Activated CD8-positive, alpha-beta T cell treated with anti-CD3 and anti-CD28 coated beads for 36 hours (primary cell): Measurements from ENCODE around the gene IMP4. TPM values are rescaled to one million over a fixed set of nuclear protein-coding genes. Genes with fewer than 3 reads are reported as not detected.

Experiments
- ATAC-seq: fragments of 200-7000 bp; cut with Tn5 transposase; one replicate; pipeline ENCODE4 v1.10.0; 2021; ENCODE audit warnings: mild to moderate bottlenecking, moderate library complexity
- CTCF ChIA-PET: fragments of 350-600 bp; sonication (Branson Sonifier 250); formaldehyde crosslinking; loops from one replicate; lab custom pipeline; 2021; ENCODE audit warnings: antibody characterized with exemption; lab: Charles Lee
- POLR2A ChIA-PET: fragments of 350-600 bp; sonication (Branson Sonifier 250); formaldehyde crosslinking; loops from one replicate; lab custom pipeline; 2021; ENCODE audit warnings: antibody characterized with exemption; lab: Charles Lee
- DNase-seq: peaks from one replicate; pipeline ENCODE4 v3.0.0-alpha.2; 2020
- H3K27ac Mint-ChIP-seq: one replicate; pipeline ENCODE4 v1.8.0; 2021; ENCODE audit warnings: mild to moderate bottlenecking, mixed read lengths
- H3K27me3 Mint-ChIP-seq: one replicate; pipeline ENCODE4 v1.8.0; 2021; ENCODE audit warnings: mixed read lengths
- H3K36me3 Mint-ChIP-seq: one replicate; pipeline ENCODE4 v1.8.0; 2021; ENCODE audit warnings: low read depth, mixed read lengths
- H3K4me1 Mint-ChIP-seq: one replicate; pipeline ENCODE4 v1.8.0; 2021; ENCODE audit warnings: low read depth, mixed read lengths
- H3K4me3 Mint-ChIP-seq: one replicate; pipeline ENCODE4 v1.8.0; 2021; ENCODE audit warnings: mild to moderate bottlenecking, moderate library complexity, mixed read lengths
- H3K9me3 Mint-ChIP-seq: one replicate; pipeline ENCODE4 v1.8.0; 2021; ENCODE audit warnings: mixed read lengths
- CTCF ChIP-seq: fragments of 200-600 bp; IDR thresholded peaks from one replicate; pipeline ENCODE4 v1.8.0; 2022; ENCODE audit warnings: antibody characterized with exemption, mild to moderate bottlenecking
- intact Hi-C: fragments of 100-400 bp; cut with micrococcal nuclease; formaldehyde crosslinking; loops from one replicate; pipeline ENCODE4 v1.10.0; 2022
- total RNA-seq, 2 experiments: library from RNA; stranded (reverse); gene quantifications; one replicate each; pipeline ENCODE4 v1.2.3, GENCODE V29; 2021

IMP4 gene
- total RNA-seq, 2 experiments from 2014 or later = 160 to 163 TPM

- Mint-ChIP-seq H3K4me1 (peaks cover 9% of the 10 kb centered on the region), H3K36me3 (no peaks in the 10 kb centered on the region), H3K4me3 (peak overlapping the region; percentile 66), H3K27ac (peak overlapping the region; percentile 13), H3K27me3 (no peaks in the 10 kb centered on the region), H3K9me3 (no peaks in the 10 kb centered on the region)
- CTCF ChIA-PET = interaction anchor here (1.3 to 2.9 kb wide), 2 partner anchors 15 to 17 kb away, joined by 3 to 10 read pairs; no protein-coding TSS in a partner anchor
- POLR2A ChIA-PET = interaction anchor here (0.9 to 5.8 kb wide), 4 partner anchors 12 to 36 kb away, joined by 3 to 65 read pairs (median 4); partner anchors contain the start of gene IMP4
- no peak for DNase-seq
- intact Hi-C loops = no loop called here
- TF ChIP-seq CTCF = no peak
- no peak for ATAC-seq
These were observed 12.5 kb downstream of the IMP4 start for GRCh38 chr2:130355172-130355577.

GRCh38 chr2:130355578-130356431 lies 13.1 kb downstream of the IMP4 start, which contains the start of gene PTPN18:
TSS of gene PTPN18 (plus strand) at chr2:130356056. CDS start at chr2:130356108, 52 bp downstream.
- H3K27ac Mint-ChIP-seq = peak within 1 kb of the TSS; percentile 13
- H3K36me3 Mint-ChIP-seq = no peaks in the 10 kb centered on the region

GRCh38 chr2:130357864-130358263 lies 15.2 kb downstream of the IMP4 start:
- no peaks in the 10 kb centered on the region for H3K9me3 Mint-ChIP-seq
- intact Hi-C loops = no loop called here
- no peak overlapping the region for H3K4me3 Mint-ChIP-seq
- DNase-seq (no peak), ATAC-seq (no peak)
- no peak overlapping the region for H3K27ac Mint-ChIP-seq
- H3K4me1 Mint-ChIP-seq = peaks cover 9% of the 10 kb centered on the region
- no peaks in the 10 kb centered on the region for H3K36me3 Mint-ChIP-seq
- no peaks in the 10 kb centered on the region for H3K27me3 Mint-ChIP-seq
- TF ChIP-seq CTCF = no peak
- ChIA-PET POLR2A (no interaction called here), CTCF (no interaction called here)

More at GRCh38 chr2:130355578-130356431, 13.1 kb downstream of the IMP4 start, which contains the start of gene PTPN18:
- CTCF ChIA-PET = interaction anchor here (0.8 to 2.9 kb wide), 3 partner anchors 14 to 22 kb away, joined by 3 to 10 read pairs (median 4); no protein-coding TSS in a partner anchor
- H3K27me3 Mint-ChIP-seq = no peaks in the 10 kb centered on the region
- peaks cover 9% of the 10 kb centered on the region for H3K4me1 Mint-ChIP-seq
- POLR2A ChIA-PET = interaction anchor here (0.9 to 5.8 kb wide), 4 partner anchors 13 to 35 kb away, joined by 3 to 65 read pairs (median 4); partner anchors contain the start of gene IMP4
- no peaks in the 10 kb centered on the region for H3K9me3 Mint-ChIP-seq
- peak; percentile 93 for ATAC-seq
- peak; percentile 66 for DNase-seq
- H3K4me3 Mint-ChIP-seq = peak within 1 kb of the TSS; percentile 73
- peak; percentile 51 for TF ChIP-seq CTCF
- intact Hi-C loops = no loop called here

GRCh38 chr2:130358420-130359350 lies 16.0 kb downstream of the IMP4 start:
- no peak for ATAC-seq

More at GRCh38 chr2:130358420-130359350, 16.0 kb downstream of the IMP4 start:
- Mint-ChIP-seq H3K27ac (no peak overlapping the region), H3K4me1 (peaks cover 9% of the 10 kb centered on the region), H3K27me3 (no peaks in the 10 kb centered on the region), H3K36me3 (no peaks in the 10 kb centered on the region), H3K9me3 (no peaks in the 10 kb centered on the region), H3K4me3 (no peak overlapping the region)
- POLR2A ChIA-PET = no interaction called here
- CTCF ChIA-PET = interaction anchor here (1.3 kb wide), 1 partner anchor 15 kb away, joined by 3 read pairs; no protein-coding TSS in a partner anchor
- no peak for DNase-seq
- no peak for TF ChIP-seq CTCF
- intact Hi-C loops = no loop called here
